GM19372 (cell line): ENCODE data around the gene MRPS27.

Experiments used
- ATAC-seq: cut with Tn5 transposase; IDR thresholded peaks from one replicate; pipeline ENCODE4 v1.9.1; 2021; ENCODE audit warnings: mild to moderate bottlenecking, low read depth, moderate library complexity; ENCODE audit not compliant: unreplicated experiment

Gene MRPS27

GRCh38 chr5:72235725-72236124 lies 84.3 kb downstream of the MRPS27 start:
- ATAC-seq, result no peak

- ATAC-seq, result no peak
Observed at GRCh38 chr5:72234868-72235267, 85.2 kb downstream of the MRPS27 start.

- peak; percentile 77 for ATAC-seq
Observed at GRCh38 chr5:72234265-72234700, 85.8 kb downstream of the MRPS27 start.

- ATAC-seq, result no peak
Observed at GRCh38 chr5:72233835-72234234, 86.2 kb downstream of the MRPS27 start.

GRCh38 chr5:72232838-72233237 lies 87.2 kb downstream of the MRPS27 start:
- ATAC-seq, result no peak

- no peak for ATAC-seq
Observed at GRCh38 chr5:72231991-72232703, 87.9 kb downstream of the MRPS27 start.

GRCh38 chr5:72228960-72229359 lies 91.1 kb downstream of the MRPS27 start:
- no peak for ATAC-seq

GRCh38 chr5:72226950-72227349 lies 93.1 kb downstream of the MRPS27 start:
- ATAC-seq, result no peak

- no peak for ATAC-seq
Observed at GRCh38 chr5:72225741-72226140, 94.3 kb downstream of the MRPS27 start.

- ATAC-seq, result no peak
Observed at GRCh38 chr5:72224946-72225463, 95.0 kb downstream of the MRPS27 start.

- no peak for ATAC-seq
Observed at GRCh38 chr5:72223371-72223770, 96.7 kb downstream of the MRPS27 start.

- ATAC-seq, result no peak
Observed at GRCh38 chr5:72222521-72222920, 97.5 kb downstream of the MRPS27 start.

- ATAC-seq, result no peak
Observed at GRCh38 chr5:72221541-72221940, 98.5 kb downstream of the MRPS27 start.

- no peak for ATAC-seq
Observed at GRCh38 chr5:72221099-72221498, 98.9 kb downstream of the MRPS27 start.

- ATAC-seq, result no peak
Observed at GRCh38 chr5:72216756-72217155, 103.3 kb downstream of the MRPS27 start.

GRCh38 chr5:72214168-72214567 lies 105.9 kb downstream of the MRPS27 start:
- no peak for ATAC-seq

- ATAC-seq, result no peak
Observed at GRCh38 chr5:72213482-72213881, 106.6 kb downstream of the MRPS27 start.

GRCh38 chr5:72212171-72212570 lies 107.9 kb downstream of the MRPS27 start:
- no peak for ATAC-seq

- no peak for ATAC-seq
Observed at GRCh38 chr5:72210888-72211678, 109.0 kb downstream of the MRPS27 start.

- ATAC-seq, result no peak
Observed at GRCh38 chr5:72209147-72210115, 110.6 kb downstream of the MRPS27 start.
